T-helper 2 cell (primary cell): ENCODE data around the gene LIPJ.

Experiments used
- DNase-seq, 5 experiments: peaks; one replicate each; pipeline versions ENCODE4 v3.0.0 to v3.0.0-alpha.2; 2012 to 2022
- total RNA-seq, 2 donors: gene quantifications; one replicate each; lab custom pipeline; 2026; lab: John Stamatoyannopoulos, UW

Gene LIPJ, protein sequence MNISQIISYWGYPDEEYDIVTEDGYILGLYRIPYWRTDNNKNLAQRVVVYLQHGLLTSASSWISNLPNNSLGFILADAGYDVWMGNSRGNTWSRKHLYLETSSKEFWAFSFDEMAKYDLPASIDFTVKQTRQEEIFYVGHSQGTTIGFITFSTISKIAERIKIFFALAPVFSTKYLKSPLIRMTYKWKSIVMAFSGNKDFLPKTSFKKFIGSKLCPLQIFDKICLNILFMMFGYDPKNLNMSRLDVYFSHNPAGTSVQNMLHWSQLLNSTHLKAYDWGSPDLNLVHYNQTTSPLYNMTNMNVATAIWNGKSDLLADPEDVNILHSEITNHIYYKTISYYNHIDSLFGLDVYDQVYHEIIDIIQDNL
- 0 to 0.20 reads per million in 2 donors for total RNA-seq

DNA sequence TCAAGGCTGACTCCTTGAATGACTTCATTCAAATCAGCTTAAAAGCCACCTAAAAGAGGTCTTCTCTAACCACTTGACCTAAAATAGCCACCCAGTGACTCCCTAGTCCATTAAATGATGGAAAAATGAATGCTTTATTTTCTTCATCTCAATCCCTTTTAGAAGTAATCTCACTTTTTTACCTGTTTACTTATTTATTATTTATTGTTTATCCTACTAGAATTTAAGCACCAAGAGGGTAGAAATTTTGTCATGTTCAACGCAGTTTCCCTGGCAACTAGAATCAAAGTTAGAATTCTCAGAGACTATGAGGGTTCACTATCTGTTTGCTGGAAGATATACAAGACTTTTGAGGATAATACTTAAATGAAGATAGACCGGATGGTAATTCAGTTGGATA, at the start of gene LIPJ:
Gene LIPJ, plus strand, starts transcription at position 301 of the 400 bp plus-strand sequence. CDS start 3,926 bp downstream, outside the sequence.
- no peak for DNase-seq

DNA sequence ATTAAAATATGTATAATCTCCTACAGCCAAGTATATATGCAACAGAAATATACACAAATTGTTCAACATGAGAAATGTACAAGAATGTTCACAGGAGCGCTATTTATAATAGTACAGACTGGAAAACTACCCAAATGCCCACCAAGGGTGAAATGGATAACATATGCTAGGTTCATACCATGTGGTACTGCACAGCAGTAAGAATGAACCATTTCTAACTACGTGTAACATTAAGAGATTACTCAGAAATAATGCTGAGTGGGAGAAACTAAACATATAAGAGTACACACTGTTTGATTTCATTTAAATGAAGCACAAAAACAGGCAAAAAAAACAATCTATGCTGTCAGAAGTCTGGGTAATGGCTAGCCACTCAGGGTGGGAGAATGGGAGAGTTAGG, 49.2 kb upstream of the LIPJ start:
- no peak for DNase-seq

DNA sequence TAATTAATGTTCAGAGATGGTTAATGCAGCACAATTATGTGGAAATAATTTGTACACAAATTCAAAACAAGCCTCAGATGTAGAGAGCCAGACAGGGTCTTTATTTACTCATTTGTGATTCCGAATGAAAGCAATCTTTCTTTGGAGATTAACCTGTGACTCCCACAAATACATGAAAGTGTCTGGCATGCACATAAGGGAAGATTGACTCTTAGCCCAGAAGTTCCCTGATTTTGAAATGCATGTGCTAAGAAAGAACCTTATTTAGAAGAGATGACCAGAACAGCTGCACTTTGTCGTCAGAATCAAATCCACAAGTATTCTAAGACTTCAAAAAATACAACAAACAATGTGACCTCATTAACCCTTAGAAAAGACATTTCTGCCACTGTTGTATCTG, 48.5 kb upstream of the LIPJ start:
- DNase-seq: no peak

DNA sequence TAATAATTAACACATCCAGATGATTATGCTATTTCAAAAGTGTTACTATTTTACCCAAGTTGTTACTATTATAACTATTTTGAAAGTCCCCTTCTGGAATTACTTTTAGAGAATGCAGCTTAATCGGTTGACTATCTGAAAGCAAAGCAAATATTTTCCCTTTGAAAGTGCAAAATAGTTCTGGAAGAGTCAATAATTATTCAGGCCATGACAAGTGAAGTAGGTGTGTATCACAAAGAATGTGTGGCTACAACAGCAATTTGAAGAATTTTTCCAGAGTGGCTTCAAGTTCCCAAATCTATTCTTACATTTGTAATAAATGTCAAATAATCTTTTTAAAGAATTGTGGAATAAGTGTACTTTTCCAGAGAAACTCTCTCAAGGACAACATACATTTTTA, 46.2 kb upstream of the LIPJ start:
- DNase-seq: no peak

DNA sequence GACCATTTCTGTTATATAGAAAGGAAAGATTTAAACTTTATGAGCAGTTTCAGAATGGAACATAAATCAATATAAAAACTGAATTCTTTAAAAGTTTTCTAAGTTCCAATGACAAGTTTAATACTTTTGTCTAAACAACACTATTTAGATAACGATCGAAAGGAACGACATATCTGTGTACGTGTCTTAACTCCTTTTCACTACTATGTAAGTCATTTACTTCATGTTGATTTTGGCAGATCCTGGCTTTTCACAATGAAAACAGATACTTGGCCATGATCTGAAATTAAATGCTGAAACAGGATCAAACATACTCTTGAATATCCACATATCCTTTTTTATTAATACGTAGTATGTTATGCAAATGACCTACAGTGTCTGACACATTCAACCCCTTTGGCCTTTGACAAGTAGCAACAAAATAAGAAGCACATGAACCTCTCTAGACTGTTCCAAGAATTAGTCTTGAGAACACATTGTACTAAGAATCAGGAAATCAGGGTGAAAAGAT, 45.4 kb upstream of the LIPJ start:
- no peak for DNase-seq

DNA sequence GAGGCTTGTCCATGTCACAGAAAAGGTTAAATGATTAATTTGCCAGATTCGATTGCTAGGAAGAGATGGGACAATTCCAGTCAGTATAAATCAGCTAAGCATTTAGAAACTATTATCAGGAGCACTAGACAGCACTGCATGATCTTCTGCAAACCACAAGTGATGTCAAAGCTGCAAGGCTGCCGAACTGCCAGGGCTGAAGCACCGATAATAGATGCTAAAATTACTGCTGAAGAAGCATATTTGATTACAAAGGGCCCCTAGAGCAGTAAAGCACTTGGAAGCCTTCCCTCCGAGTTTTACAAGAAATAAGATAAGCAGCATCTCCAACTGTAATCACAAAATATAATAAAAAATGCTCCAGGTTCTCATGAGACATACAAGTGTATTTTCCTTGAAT, 44.0 kb upstream of the LIPJ start:
- DNase-seq: no peak

DNA sequence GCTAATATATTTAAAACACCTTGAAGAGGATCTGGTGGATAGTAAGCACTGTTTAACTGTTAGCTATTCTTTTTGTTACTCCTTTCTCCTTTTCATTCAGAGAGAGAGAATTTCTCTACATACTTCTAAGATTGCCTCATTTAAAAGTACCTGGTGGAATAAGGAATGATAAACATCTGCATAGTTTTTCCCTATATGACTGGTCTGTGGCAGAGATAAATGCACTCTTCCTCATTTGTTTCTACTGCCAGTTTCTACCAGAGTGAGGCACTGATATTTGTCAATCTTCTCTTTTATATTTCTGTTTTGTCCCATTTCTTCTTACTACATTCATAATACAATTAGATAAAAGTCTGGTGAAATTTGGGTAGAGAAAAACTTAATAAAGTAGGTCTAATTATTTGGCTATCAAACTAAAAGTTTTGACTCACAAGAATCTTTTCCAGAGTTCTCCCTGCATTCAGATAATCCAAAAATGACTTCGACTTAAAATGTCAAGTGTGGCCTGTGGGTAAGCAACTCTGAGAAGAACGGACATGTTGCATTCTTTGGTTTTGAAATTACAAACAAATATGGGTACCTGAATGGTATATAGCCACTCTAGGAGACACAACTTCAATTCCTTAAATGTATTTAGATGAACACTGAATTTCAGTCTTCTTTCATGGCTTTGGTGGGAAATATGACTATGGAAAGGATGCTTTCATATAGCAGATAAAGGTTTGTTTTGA, 42.3 kb upstream of the LIPJ start:
- peak in 1 of 5 experiments; percentile 69 for DNase-seq

DNA sequence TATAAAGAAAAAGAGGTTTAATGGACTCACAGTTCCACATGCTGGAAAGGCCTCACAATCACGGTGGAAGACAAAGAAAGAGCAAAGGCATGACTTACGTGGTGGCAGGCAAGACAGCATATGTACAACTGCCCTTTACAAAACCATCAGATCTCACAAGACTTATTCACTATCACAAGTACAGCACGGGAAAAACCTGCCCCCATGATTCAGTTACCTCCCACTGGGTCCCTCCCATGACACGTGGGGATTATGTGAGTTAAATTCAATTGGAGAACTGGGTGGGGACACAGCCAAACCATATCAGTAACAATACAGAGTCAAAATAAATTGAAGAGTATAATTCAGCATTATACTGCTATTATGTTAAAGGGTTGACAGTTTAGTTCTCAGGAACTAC, 41.2 kb upstream of the LIPJ start:
- DNase-seq: no peak

DNA sequence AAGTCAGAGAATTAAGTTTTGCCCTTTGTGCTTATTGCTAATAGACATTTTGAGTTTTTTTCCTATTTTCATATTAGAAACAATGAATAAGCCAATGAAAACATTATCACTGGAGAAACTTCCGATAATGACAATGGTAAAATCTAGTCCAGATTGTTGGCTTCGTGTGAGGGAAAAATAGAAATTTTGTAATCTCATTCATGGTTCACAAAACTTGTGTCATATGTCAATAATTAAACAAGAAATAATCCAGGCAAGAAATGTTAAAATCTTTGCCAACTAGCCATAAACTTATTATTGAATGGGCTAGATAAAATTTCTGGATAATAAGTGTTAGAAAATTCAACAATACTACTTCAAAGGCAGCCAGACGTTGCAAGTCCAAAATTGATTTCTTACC, 40.1 kb upstream of the LIPJ start:
- DNase-seq: no peak

DNA sequence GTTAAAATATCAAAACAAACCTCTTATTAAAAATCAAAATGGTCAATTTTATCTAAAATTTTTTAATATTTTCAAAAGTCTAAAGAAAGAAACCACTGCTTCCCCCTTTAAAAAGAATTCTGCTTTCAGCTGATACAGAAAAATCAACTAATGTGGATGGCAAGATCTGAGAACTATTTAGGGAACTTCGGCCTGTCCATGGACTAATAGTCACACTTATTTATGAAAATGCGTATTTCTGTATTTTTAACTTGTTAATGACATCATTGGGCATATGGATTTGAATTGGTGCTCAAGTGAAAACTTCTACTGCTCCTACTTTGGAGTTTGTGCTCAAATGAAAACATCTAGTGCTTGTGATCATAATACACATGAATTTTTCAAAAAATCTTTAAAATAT, 35.3 kb upstream of the LIPJ start:
- DNase-seq: no peak

DNA sequence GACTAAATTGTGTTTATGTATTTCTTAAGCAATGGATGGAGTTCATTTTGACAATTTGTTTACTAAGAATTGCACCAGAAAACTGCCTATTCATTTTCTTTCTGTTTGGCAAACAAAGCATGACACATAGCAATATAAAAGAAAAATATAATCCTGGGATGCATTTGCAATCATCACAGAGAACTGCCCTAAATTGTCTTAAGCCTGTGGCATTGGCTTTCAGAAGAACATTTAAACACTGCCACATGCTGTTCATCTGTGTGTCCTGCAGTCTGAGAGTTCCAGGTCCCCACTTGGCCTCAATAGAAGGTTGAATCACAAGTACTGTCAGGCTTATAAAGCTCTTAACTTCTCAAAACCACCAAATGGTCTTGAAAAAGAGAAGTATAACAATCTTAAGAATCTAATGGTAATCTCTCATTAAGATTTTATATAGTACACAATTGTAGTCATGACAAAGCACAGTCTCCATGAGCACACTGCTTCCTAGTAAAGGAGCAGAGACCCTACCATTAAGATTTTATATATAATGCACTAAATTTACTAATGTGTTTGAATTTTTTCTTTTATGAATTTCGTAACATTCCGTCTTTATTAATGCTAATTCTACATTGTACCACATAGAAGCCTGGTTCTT, 33.3 kb upstream of the LIPJ start:
- DNase-seq: peak in 2 of 5 experiments; percentile 12 to 77

DNA sequence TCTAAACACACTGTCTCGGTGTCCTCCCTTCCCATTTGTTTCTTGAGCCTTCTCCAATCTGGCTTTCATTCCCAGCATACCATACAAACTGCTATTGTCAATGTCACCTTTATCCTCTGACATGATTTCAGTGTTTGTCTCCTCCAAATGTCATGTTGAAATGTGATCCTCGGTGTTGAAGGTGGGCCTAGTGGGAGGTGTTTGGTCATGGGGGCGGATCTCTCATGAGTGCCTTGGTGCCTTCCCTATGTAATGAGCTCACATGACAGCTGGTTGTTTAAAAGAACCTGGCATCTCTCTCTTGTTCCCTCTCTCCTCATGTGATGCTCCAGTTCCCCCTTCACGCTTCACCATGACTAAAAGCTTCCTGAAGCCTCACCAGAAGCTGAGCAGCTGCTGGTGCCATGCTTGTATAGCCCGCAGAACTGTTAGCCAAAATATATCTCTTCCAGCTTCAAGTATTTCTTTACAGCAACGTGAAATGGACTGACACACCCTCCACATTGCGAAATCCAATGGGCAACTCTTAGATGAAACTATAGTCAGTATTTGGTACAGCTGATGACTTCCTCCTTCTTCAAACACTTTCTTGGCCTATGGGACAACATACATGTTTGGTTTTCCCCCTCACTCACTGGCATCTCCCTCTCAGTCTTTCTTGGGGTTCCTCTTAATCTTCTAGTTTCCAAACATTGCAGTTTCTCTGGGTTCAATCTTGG, 31.2 kb upstream of the LIPJ start:
- DNase-seq: no peak

DNA sequence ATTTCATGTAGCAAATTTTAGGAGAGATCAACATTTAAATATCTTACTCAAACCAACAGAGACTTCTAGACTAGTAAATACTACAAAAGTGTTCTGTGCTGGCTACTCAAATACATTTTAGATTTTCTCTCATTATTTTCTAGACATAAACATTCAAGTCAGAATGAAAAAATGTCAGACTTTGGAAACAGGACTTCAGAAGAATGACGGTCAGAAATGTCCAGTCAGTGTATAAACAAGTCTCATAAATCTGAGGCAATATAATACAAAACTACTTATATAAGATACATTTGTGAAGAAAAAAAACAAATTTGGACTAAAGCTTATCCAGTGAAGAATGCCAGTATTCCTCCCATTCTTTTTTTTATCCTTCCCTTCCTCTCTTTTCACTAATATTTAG, 29.3 kb upstream of the LIPJ start:
- DNase-seq: no peak

DNA sequence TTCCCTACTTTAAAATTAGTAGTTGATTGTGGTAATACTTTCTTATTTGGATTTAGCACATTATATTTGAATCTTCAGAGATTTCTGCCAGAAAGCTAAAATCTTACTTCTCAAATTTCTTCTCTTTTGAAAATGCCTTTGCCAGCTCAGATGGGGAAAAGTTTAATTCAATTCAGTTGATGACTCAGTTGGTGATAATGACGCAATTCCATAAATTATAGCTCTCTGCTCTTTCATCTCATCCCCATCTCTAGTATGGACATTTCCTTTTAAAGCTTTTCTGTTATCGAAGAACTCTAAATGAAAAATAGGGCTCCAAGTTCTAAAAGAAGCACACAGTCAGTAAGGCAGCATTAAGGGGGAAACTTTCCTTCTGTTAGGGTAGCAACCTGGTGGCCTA, 28.9 kb upstream of the LIPJ start:
- DNase-seq: no peak

DNA sequence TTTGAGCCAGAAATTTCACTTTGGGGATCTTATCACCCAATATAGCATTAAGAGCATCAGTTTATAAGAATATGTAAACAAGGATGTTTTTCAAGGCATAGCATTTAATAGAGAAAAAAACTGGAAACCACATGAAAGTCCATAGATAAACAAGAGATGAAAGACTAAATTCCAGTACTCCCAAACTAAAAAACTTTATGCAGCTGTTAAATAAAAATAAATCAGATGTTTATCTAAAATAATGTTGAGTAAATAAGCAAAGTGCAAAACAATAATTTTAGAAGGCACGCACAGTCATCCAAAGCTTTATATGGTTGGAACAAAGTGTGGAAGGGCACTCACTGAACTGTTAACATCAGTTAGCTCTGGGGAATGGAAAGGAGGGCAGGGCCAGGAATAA, 24.4 kb upstream of the LIPJ start:
- no peak for DNase-seq

DNA sequence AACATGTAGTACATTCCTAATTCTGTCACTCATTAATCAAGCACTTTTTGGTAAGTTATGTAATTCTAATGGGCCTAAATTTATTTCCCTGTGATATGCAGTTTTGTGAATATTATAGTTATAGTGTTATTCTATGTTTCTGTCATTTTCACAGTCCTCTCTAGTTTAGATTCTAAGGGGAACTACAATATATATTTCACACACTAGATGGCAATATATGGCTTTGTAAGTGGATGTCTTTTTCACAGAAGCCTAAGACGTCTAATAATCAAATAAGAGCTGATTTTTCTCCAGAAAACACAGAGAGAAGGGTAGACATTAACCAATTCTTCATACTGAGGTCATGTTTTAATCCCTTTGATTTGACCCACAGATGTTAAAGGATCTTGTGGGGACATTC, 21.5 kb upstream of the LIPJ start:
- peak in 1 of 5 experiments; percentile 47 for DNase-seq

DNA sequence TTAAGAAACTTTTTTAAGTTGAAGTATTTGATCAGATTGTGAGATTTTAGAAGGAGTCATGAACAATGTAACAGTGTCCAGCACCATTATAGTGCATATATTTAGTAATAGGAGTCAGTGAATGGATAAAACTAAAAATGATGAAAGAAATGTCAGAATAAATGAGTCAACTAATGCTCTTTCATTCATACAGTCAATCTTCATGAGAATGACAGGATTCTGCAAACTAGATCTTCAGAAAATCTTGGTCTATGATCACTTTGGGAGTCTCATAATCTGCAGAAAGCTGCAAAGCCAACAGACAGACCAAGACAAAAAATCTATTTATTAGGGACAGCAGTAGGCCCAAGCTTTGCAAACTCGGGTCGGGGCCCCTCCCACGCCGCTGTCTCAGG, 4.2 kb upstream of the LIPJ start:
- DNase-seq: no peak

DNA sequence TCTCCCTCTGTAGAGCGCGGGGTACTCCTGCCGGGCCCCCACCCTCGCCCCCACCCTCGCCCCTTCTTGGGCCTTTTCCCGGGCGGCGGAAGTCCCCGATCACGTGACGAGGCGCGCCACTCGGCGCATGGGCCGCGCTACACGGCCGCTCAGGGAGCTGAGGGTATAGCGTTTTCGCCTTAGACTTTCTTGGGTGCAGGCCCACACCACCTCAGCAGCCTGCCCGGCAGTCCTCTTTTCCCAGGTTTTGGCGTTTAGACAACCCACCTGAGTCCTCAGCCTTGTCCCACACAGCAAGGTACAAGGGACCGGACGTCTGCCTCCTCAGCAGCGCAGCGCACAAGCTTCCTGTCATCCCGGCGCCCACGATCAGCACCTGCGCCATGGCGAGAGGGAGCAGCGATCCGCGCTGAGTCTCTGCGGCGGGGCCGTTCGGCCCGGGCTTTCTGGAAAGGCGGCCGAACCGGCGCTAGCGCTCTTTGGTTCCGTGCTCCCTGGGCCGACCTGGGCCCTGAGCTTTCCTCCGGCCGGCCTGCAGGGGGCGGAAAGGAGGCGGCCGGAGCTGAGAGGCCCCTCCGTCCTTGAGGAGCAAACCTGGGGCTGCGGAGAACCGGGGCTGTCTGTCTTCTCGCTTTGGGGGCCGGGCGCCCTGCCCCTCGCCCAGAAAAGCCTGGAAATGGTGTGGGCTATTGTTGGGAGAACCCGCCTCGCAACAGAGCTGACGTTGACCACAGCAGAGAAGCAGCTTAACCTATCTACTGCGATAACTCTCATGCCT, 3.6 kb upstream of the LIPJ start, which contains the start of gene RNLS:
Gene RNLS, minus strand, starts transcription at position 513 of the 778 bp plus-strand sequence.
- DNase-seq: peak; percentile 25 to 87 (median 53)

DNA sequence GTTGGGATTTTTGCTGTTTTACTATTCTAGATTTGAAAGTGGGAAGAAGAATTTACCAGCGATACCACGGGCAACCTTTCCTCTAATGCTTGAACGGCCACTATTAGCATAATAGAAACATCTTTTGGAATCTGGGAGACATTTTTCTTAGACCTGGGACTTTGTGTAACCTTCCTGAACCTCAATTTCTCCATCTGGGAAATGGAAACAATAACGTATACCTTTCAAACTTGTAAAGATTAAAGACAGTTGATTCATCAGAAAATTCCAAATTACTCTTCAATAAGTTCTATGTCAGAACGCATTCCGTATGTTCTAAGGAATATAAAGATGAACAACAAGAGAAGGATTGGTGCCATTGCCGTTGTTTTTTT, 3.0 kb upstream of the LIPJ start:
- no peak for DNase-seq

DNA sequence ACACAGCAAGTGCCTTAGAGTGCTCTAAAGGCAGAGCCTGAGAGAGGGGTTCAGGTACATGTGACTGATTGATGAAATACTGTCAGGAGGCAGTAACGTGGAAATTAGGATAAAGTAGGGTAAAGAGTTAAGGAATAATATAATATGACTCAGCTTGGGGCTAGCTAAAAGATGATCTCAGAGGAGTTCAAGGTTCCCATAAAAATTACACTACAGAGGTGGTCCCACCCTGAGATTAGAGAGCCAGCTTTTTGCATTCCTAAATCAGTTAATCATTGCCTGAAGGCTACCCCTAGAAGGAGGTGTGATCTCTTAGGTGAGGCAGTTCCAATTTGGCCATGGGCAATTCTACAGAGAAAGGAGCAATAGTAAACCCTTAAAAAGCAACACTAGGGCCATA, 5.8 kb downstream of the LIPJ start:
- DNase-seq: no peak

DNA sequence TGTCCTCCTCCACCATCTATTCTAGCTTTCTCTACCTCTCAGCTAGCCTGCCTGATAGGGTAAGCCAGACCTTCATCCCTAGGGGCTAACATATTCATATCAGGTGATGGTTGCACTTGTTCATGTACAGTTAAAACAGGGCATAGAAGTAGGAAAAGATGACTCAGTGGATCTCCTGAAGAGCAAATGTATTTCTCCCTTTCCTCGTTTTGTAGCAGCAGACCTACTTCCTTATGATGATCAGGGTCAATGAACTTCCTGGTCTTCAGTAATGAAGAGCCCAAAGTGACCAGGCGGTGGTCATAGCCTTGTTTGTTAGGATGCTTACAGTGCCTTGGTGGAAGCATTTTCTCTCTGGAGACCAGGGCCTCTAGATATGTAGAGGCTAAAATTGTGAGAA, 6.3 kb downstream of the LIPJ start:
- no peak for DNase-seq

DNA sequence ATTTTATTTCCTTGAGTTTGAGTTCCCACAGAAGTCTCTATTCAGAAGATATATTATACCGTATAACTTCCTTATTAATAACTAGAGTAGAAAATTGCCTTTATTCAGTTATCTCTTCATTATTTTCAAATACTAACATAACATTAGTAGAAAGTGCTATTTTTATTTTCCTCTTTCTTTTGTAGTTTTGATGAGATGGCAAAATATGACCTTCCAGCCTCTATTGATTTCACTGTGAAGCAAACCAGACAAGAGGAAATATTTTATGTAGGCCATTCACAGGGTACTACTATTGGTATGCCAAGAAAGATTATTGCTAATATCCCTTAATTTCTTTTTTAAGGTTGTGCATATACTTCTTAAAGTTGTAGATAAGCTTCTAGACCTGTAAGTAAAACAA, 7.9 kb downstream of the LIPJ start:
- no peak for DNase-seq
